Cardiac muscle cell (in vitro differentiated cells and primary cell): Measurements from ENCODE around the gene COIL. TPM values are rescaled to one million over a fixed set of nuclear protein-coding genes. Genes with fewer than 3 reads are reported as not detected.

Experiments used
- DNase-seq, 2 donors: peaks; one replicate each; pipeline versions ENCODE4 v3.0.0 to v3.0.0-alpha.2; 2010 to 2017; ENCODE audit warnings: low read depth in 1 of 2, low spot score in 1 of 2
- H3K27ac ChIP-seq: fragments of 200-600 bp; sonication (generic); 2 replicates; pipeline ENCODE4 v1.5.1; 2016
- H3K27me3 ChIP-seq: fragments of 200-600 bp; sonication (generic); 2 replicates; pipeline ENCODE4 v1.6.0; 2016; ENCODE audit warnings: control low read depth
- H3K36me3 ChIP-seq: fragments of 200-600 bp; sonication (generic); 2 replicates; pipeline ENCODE4 v1.5.1; 2016; ENCODE audit warnings: control low read depth
- H3K4me1 ChIP-seq: fragments of 200-600 bp; sonication (generic); 2 replicates; pipeline ENCODE4 v1.8.1; 2017; ENCODE audit warnings: low read depth, mild to moderate bottlenecking, mixed run types
- H3K4me3 ChIP-seq: fragments of 200-600 bp; sonication (generic); 2 replicates; pipeline ENCODE4 v1.5.1; 2016; ENCODE audit warnings: mild to moderate bottlenecking
- H3K9me3 ChIP-seq: fragments of 200-600 bp; sonication (generic); 2 replicates; pipeline ENCODE4 v1.5.1; 2017; ENCODE audit warnings: low read depth, mild to moderate bottlenecking, control low read depth
- polyA plus RNA-seq: library from polyadenylated mRNA; unstranded; fragments of >200 nt; fragmentation: Nextera tagmentation; extraction: Ambion mirVana; gene quantifications from 2 replicates; pipeline ENCODE4 v1.2.1, GENCODE V29; 2016
- total RNA-seq: library from RNA; depleted of rRNA; stranded (reverse); fragments of >200 nt; gene quantifications from 2 replicates; pipeline ENCODE4 v1.2.3, GENCODE V29; 2016
- TF ChIP-seq, protein P1 (sequence below): IDR thresholded peaks from 2 replicates; pipeline ENCODE4 v1.5.1; 2012; ENCODE audit warnings: low read depth, mild to moderate bottlenecking, low read length

The COIL gene
- total and polyA plus RNA-seq, 2 experiments from 2014 or later = 16.3 to 19.9 TPM

- DNase-seq = no peak
- no peak overlapping the region for H3K27ac ChIP-seq
- H3K4me1 ChIP-seq = peaks cover 3% of the 10 kb centered on the region
- H3K9me3 ChIP-seq = no peaks in the 10 kb centered on the region
- no peaks in the 10 kb centered on the region for H3K36me3 ChIP-seq
- TF ChIP-seq, protein P1, sequence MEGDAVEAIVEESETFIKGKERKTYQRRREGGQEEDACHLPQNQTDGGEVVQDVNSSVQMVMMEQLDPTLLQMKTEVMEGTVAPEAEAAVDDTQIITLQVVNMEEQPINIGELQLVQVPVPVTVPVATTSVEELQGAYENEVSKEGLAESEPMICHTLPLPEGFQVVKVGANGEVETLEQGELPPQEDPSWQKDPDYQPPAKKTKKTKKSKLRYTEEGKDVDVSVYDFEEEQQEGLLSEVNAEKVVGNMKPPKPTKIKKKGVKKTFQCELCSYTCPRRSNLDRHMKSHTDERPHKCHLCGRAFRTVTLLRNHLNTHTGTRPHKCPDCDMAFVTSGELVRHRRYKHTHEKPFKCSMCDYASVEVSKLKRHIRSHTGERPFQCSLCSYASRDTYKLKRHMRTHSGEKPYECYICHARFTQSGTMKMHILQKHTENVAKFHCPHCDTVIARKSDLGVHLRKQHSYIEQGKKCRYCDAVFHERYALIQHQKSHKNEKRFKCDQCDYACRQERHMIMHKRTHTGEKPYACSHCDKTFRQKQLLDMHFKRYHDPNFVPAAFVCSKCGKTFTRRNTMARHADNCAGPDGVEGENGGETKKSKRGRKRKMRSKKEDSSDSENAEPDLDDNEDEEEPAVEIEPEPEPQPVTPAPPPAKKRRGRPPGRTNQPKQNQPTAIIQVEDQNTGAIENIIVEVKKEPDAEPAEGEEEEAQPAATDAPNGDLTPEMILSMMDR = no peak
- H3K4me3 ChIP-seq = no peak overlapping the region
- H3K27me3 ChIP-seq = no peaks in the 10 kb centered on the region
These were observed 67.3 kb downstream of the COIL start for GRCh38 chr17:56893503-56893902.

- no peak for DNase-seq
- Histone ChIP-seq H3K36me3 (no peaks in the 10 kb centered on the region), H3K4me3 (no peak overlapping the region), H3K4me1 (peaks cover 3% of the 10 kb centered on the region), H3K27ac (no peak overlapping the region), H3K9me3 (no peaks in the 10 kb centered on the region), H3K27me3 (no peaks in the 10 kb centered on the region)
- TF ChIP-seq, protein P1 = no peak
These were observed 68.5 kb downstream of the COIL start for GRCh38 chr17:56892333-56892732.

- Histone ChIP-seq H3K4me1 (peaks cover 3% of the 10 kb centered on the region), H3K36me3 (no peaks in the 10 kb centered on the region), H3K4me3 (no peak overlapping the region), H3K27me3 (no peaks in the 10 kb centered on the region), H3K27ac (no peak overlapping the region), H3K9me3 (no peaks in the 10 kb centered on the region)
- peak in 1 of 2 donors; percentile 26 for DNase-seq
- TF ChIP-seq, protein P1 = peak; percentile 47
These were observed 69.1 kb downstream of the COIL start for GRCh38 chr17:56891751-56892150.

DNA sequence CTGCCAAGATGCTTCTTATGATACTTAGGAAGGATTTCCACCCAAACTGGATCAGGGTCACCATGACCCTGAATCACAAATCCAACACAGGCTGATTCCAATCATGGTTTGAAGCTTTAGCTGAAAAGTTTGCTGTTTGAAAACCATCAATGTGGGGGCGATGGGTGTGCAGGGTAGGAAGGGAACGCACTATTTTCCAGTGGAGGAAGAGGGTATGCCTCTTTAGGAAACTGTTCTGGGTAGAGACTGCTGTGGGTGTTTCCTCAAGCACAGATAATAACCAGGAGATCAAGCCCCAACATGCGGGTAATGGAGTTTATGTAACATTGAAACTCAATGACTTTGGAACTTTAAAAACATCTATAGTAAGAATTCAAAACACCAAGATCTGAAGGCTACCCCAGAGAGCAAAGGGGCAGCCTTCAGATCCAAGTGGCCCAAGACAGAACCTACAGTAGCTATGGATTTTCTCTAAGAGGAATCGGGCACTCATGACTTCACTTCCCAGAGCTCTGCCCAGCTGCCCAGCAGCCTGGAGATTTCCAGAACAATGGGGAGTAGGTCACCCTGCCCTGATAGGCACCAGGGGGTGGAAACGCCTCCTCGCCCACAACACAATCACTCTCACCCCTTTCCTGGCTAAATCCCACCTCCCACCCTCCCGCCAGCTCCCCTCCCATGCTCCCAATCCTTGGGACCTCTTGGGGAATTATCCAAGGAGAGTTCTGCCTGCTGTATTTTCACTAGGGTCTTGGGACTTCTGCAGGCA is 69.8 kb downstream of the COIL start:
- Histone ChIP-seq H3K27me3 (no peaks in the 10 kb centered on the region), H3K9me3 (no peaks in the 10 kb centered on the region), H3K27ac (no peak overlapping the region), H3K36me3 (no peaks in the 10 kb centered on the region), H3K4me3 (no peak overlapping the region), H3K4me1 (peaks cover 3% of the 10 kb centered on the region)
- TF ChIP-seq, protein P1 = no peak
- no peak for DNase-seq

- Histone ChIP-seq H3K27ac (no peak overlapping the region), H3K27me3 (no peaks in the 10 kb centered on the region), H3K9me3 (no peaks in the 10 kb centered on the region), H3K4me3 (no peak overlapping the region), H3K4me1 (no peaks in the 10 kb centered on the region), H3K36me3 (no peaks in the 10 kb centered on the region)
- TF ChIP-seq, protein P1 = no peak
- no peak for DNase-seq
These were observed 70.5 kb downstream of the COIL start for GRCh38 chr17:56890390-56890789.

Other genes starting within 250 kb of the COIL start
- 0.32 and 0.74 TPM in 2 replicates for gene C17orf67, start 127.1 kb downstream of the COIL start, total RNA-seq
- 1.9 and 2.6 TPM in 2 replicates for gene C17orf67, start 127.1 kb downstream of the COIL start, polyA plus RNA-seq
- gene DGKE, start 126.9 kb downstream of the COIL start, total RNA-seq = 6.3 and 6.4 TPM in 2 replicates
- gene DGKE, start 126.9 kb downstream of the COIL start, polyA plus RNA-seq = 5.0 and 7.3 TPM in 2 replicates
- gene TRIM25, start 47.0 kb downstream of the COIL start, total RNA-seq = 6.5 and 13.8 TPM in 2 replicates
- gene TRIM25, start 47.0 kb downstream of the COIL start, polyA plus RNA-seq = 7.3 and 8.2 TPM in 2 replicates
- gene SCPEP1, start 17.1 kb upstream of the COIL start, total RNA-seq = 25.9 and 41.9 TPM in 2 replicates
- gene SCPEP1, start 17.1 kb upstream of the COIL start, polyA plus RNA-seq = 40.2 and 50.5 TPM in 2 replicates
- 65.4 and 81.4 TPM in 2 replicates for gene AKAP1, start 124.2 kb upstream of the COIL start, total RNA-seq
- gene AKAP1, start 124.2 kb upstream of the COIL start, polyA plus RNA-seq = 35.3 and 56.6 TPM in 2 replicates